GM12878 (cell line): Measurements from ENCODE around the gene FOXA2. TPM values are rescaled to one million over a fixed set of nuclear protein-coding genes. Genes with fewer than 3 reads are reported as not detected.

Experiments
- ATAC-seq: fragments of 200-7000 bp; cut with Tn5 transposase; 3 replicates; pipeline ENCODE4 v1.9.1; 2020; ENCODE audit warnings: mild to moderate bottlenecking, moderate library complexity
- BruUV-seq: library from RNA; stranded (reverse); fragments of 400-500 nt; replicated peaks from 2 replicates; lab custom pipeline; 2021; lab: Mats Ljungman, UMichigan
- CTCF ChIA-PET: fragments of 300-600 bp; sonication (Branson Sonifier 250); formaldehyde crosslinking; extraction: SDS; loops from one replicate; lab custom pipeline; 2021; ENCODE audit warnings: inconsistent platforms; lab: Yijun Ruan, JAX
- POLR2A ChIA-PET: fragments of 350-600 bp; formaldehyde crosslinking; extraction: SDS; loops from one replicate; lab custom pipeline; 2021; ENCODE audit warnings: inconsistent platforms; lab: Charles Lee
- RAD21 ChIA-PET: fragments of 300-600 bp; sonication (Branson Sonifier 250); formaldehyde crosslinking; loops from one replicate; lab custom pipeline; 2023; ENCODE audit warnings: antibody characterized with exemption; ENCODE audit not compliant: unreplicated experiment; lab: Charles Lee
- SMC1A ChIA-PET: fragments of 300-600 bp; sonication (Branson Sonifier 250); formaldehyde crosslinking; loops from one replicate; lab custom pipeline; 2023; ENCODE audit not compliant: unreplicated experiment, uncharacterized antibody; lab: Charles Lee
- DNase-seq: peaks from one replicate; pipeline ENCODE4 v3.0.0-alpha.2; 2011; ENCODE audit warnings: low read depth, low spot score
- FAIRE-seq: peaks from 3 replicates; lab custom pipeline; 2011; peaks lifted over from hg19 to GRCh38; lab: Jason Lieb, UNC
- H2AFZ ChIP-seq: 2 replicates; pipeline ENCODE4 v1.6.0; 2011; ENCODE audit warnings: low read depth, low read length, control low read depth; ENCODE audit not compliant: control insufficient read depth
- H3K27ac ChIP-seq: 2 replicates; pipeline ENCODE4 v1.5.1; 2011; ENCODE audit warnings: control low read depth; ENCODE audit not compliant: control insufficient read depth, insufficient read depth
- H3K27me3 ChIP-seq, 2 experiments: replicated peaks in 1 of 2; 2 replicates each; pipeline versions ENCODE4 v1.6.0 to v1.6.1; 2011; ENCODE audit warnings: low read length in 1 of 2; ENCODE audit not compliant: control insufficient read depth in 2 of 2, insufficient read depth in 2 of 2
- H3K36me3 ChIP-seq, 2 experiments: 2 replicates each; pipeline ENCODE4 v1.5.1; 2011; ENCODE audit warnings: low read length in 1 of 2; ENCODE audit not compliant: control insufficient read depth in 2 of 2, insufficient read depth in 2 of 2
- H3K4me1 ChIP-seq: 2 replicates; pipeline ENCODE4 v1.6.1; 2011; ENCODE audit warnings: mild to moderate bottlenecking, low read length, moderate library complexity, mixed read lengths; ENCODE audit not compliant: control insufficient read depth, insufficient read depth
- H3K4me2 ChIP-seq: 2 replicates; pipeline ENCODE4 v1.6.0; 2011; ENCODE audit warnings: control low read depth; ENCODE audit not compliant: control insufficient read depth, insufficient read depth
- H3K4me3 ChIP-seq: fragments of 200-600 bp; sonication (generic); 2 replicates; pipeline ENCODE4 v1.5.1; 2016
- H3K79me2 ChIP-seq: 2 replicates; pipeline ENCODE4 v1.6.0; 2011; ENCODE audit warnings: low read length; ENCODE audit not compliant: control insufficient read depth, insufficient read depth
- H3K9ac ChIP-seq: 2 replicates; pipeline ENCODE4 v1.8.0; 2011; ENCODE audit warnings: low read length, control low read depth, mixed read lengths; ENCODE audit not compliant: control insufficient read depth, insufficient read depth
- H3K9me3 ChIP-seq: replicated peaks from 3 replicates; pipeline ENCODE4 v1.5.1; 2011; ENCODE audit warnings: mild to moderate bottlenecking, low read length; ENCODE audit not compliant: control insufficient read depth, insufficient read depth
- H4K20me1 ChIP-seq: 2 replicates; pipeline ENCODE4 v1.6.0; 2011; ENCODE audit not compliant: control insufficient read depth, insufficient read depth
- CEBPB ChIP-seq, 2 experiments: fragments of 150-350 bp in 1 of 2; IDR thresholded peaks; 2 replicates each; pipeline ENCODE4 v1.6.1; 2012 to 2014; ENCODE audit warnings: low read depth in 2 of 2, low read length in 2 of 2, borderline replicate concordance in 1 of 2, inconsistent platforms in 1 of 2
- FOXK2 ChIP-seq: fragments of 450-650 bp; IDR thresholded peaks from 2 replicates; pipeline ENCODE4 v1.6.1; 2017; ENCODE audit warnings: mild to moderate bottlenecking, moderate library complexity
- HDGF ChIP-seq: fragments of 450-650 bp; IDR thresholded peaks from 2 replicates; pipeline ENCODE4 v1.6.1; 2016; ENCODE audit warnings: antibody characterized with exemption
- IKZF2 ChIP-seq, 2 experiments: fragments of 450-650 bp; IDR thresholded peaks; 2 replicates each; pipeline ENCODE4 v1.6.1; 2017; ENCODE audit warnings: mild to moderate bottlenecking in 2 of 2, moderate library complexity in 2 of 2
- KDM1A ChIP-seq: fragments of 200-600 bp; sonication (generic); IDR thresholded peaks from 2 replicates; pipeline ENCODE4 v1.6.1; 2016; ENCODE audit warnings: borderline replicate concordance
- KLF5 ChIP-seq: fragments of 450-650 bp; IDR thresholded peaks from 2 replicates; pipeline ENCODE4 v1.6.1; 2014; ENCODE audit warnings: mild to moderate bottlenecking; ENCODE audit not compliant: partially characterized antibody
- MTA2 ChIP-seq: fragments of 450-650 bp; IDR thresholded peaks from 2 replicates; pipeline ENCODE4 v1.6.1; 2016; ENCODE audit warnings: low read depth, mild to moderate bottlenecking, moderate library complexity
- NFYB ChIP-seq: IDR thresholded peaks from 2 replicates; pipeline ENCODE4 v1.6.1; 2011; ENCODE audit warnings: low read depth, mild to moderate bottlenecking, low read length, improper control_type of control experiment, moderate library complexity; ENCODE audit not compliant: insufficient read depth
- NR2C1 ChIP-seq: fragments of 450-650 bp; IDR thresholded peaks from 2 replicates; pipeline ENCODE4 v1.6.1; 2017; ENCODE audit warnings: antibody characterized with exemption, mild to moderate bottlenecking, moderate library complexity
- NR2C2 ChIP-seq: IDR thresholded peaks from 2 replicates; pipeline ENCODE4 v1.6.1; 2011; ENCODE audit warnings: borderline replicate concordance, low read depth; ENCODE audit not compliant: control insufficient read depth, insufficient read length
- PML ChIP-seq: IDR thresholded peaks from 2 replicates; pipeline ENCODE4 v1.6.1; 2012; ENCODE audit warnings: low read length, inconsistent platforms
- POLR2AphosphoS2 ChIP-seq: IDR thresholded peaks from 2 replicates; pipeline ENCODE4 v1.6.1; 2011; ENCODE audit warnings: low read depth, mild to moderate bottlenecking, low read length, improper control_type of control experiment, moderate library complexity
- RBBP5 ChIP-seq: fragments of 200-600 bp; sonication (generic); conservative IDR thresholded peaks from 2 replicates; pipeline ENCODE4 v1.6.1; 2016
- RELA ChIP-seq: fragments of 450-650 bp; IDR thresholded peaks from 2 replicates; pipeline ENCODE4 v1.8.0; 2014; ENCODE audit warnings: borderline replicate concordance; ENCODE audit not compliant: partially characterized antibody
- ZNF24 ChIP-seq: fragments of 450-650 bp; IDR thresholded peaks from 2 replicates; pipeline ENCODE4 v1.6.1; 2017; ENCODE audit warnings: antibody characterized with exemption, mild to moderate bottlenecking
- WGBS: methylation state at CpG from one replicate; pipeline ENCODE4 v1.1.6; 2016; ENCODE audit warnings: low lambda C conversion rate; ENCODE audit not compliant: insufficient replicate concordance, insufficient coverage; ENCODE audit errors: missing lambda C conversion rate; 5-methylcytosine and 5-hydroxymethylcytosine counted together
- in situ Hi-C: fragments of 300-500 bp; cut with MboI; formaldehyde crosslinking; loops from 9 replicates; pipeline ENCODE4 v1.14.3; 2018; ENCODE audit warnings: mixed read lengths
- intact Hi-C: fragments of 100-400 bp; cut with micrococcal nuclease; formaldehyde crosslinking; loops from one replicate; pipeline ENCODE4 v1.14.2; 2022; ENCODE audit not compliant: unreplicated experiment
- polyA plus RNA-seq, 11 experiments: library from polyadenylated mRNA; depleted of rRNA in 4 of 11; unstranded in 6 of 11; stranded (reverse) in 5 of 11; fragments of >200 nt; fragmentation: Nextera tagmentation in 4 of 11; fragmentation: Illumina TruSeq in 1 of 11; extraction: Ambion mirVana in 4 of 11; extraction: Trizol in 1 of 11; gene quantifications; 1 replicate in 1 of 11; 2 replicates in 10 of 11; pipeline versions ENCODE4 v1.2.1 to v1.2.3, GENCODE V29; 2011 to 2016; ENCODE audit warnings: inconsistent platforms in 2 of 11, missing spikeins in 2 of 11, low read depth in 1 of 11
- total RNA-seq, 4 experiments: library from RNA; depleted of rRNA in 3 of 4; stranded (reverse); fragments of >200 nt in 3 of 4; fragmentation: Illumina TruSeq in 1 of 4; extraction: Trizol in 1 of 4; gene quantifications; 2 replicates each; pipeline versions ENCODE4 v1.2.1 to v1.2.3, GENCODE V29; 2013 to 2021

The FOXA2 gene
- total and polyA plus RNA-seq, 10 of the 15 experiments (the other 5 are each of a cell fraction or from before 2014, with no cell fraction given): not detected

DNA sequence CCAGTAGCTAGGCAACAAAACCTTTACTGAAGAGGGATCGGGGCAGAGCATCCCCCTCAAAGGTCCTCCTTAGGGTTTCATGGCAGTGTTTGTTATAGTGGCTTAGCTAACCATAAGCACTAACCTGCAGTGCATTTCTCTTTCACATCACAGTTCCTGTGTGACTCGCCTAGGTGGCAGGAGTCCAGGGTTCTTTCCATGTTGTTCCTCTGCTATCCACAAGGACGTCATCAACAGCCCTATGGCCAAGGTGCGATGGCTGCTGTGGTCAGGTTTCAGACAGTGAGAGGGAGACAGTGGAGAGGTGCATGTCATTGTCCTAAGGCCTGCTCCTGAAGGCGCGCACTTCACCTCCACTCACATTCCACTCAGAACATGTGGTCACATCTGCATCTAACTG lies 38.8 kb upstream of the FOXA2 start (continued):
- TF ChIP-seq HDGF: no peak
- no peak for TF ChIP-seq RELA
- no peak for TF ChIP-seq MTA2
- TF ChIP-seq RBBP5: no peak
- TF ChIP-seq NFYB: no peak
- TF ChIP-seq NR2C1: no peak
- no peak for TF ChIP-seq POLR2AphosphoS2
- no peak for TF ChIP-seq NR2C2
- TF ChIP-seq FOXK2: no peak
- TF ChIP-seq PML: no peak
- no peak for TF ChIP-seq ZNF24
- TF ChIP-seq, all 136 proteins: peak for 0

GRCh38 chr20:22620342-22620741 lies 36.0 kb upstream of the FOXA2 start:
- SMC1A ChIA-PET: interaction anchor here (1.2 kb wide), 1 partner anchor 10 kb away, joined by 3 read pairs; no protein-coding TSS in a partner anchor
- RAD21 ChIA-PET: no interaction called here
- H3K9me3 ChIP-seq: no peaks in the 10 kb centered on the region
- FAIRE-seq (no peak), DNase-seq (no peak), ATAC-seq (no peak)
- no TSS peak for BruUV-seq
- H4K20me1 ChIP-seq: no peaks in the 10 kb centered on the region
- 31% methylated on average over 9 of the region's 9 CpGs for WGBS
- no peak overlapping the region for H3K4me2 ChIP-seq
- H2AFZ ChIP-seq: no peak overlapping the region
- in situ Hi-C loops (no loop called here), intact Hi-C loops (no loop called here)
- no peak overlapping the region for H3K27ac ChIP-seq
- no peaks in the 10 kb centered on the region for H3K79me2 ChIP-seq
- no peak overlapping the region for H3K4me3 ChIP-seq
- CTCF ChIA-PET: interaction anchor here (0.8 kb wide), 1 partner anchor 280 kb away, joined by 3 read pairs; no protein-coding TSS in a partner anchor
- no peaks in the 10 kb centered on the region for H3K4me1 ChIP-seq
- H3K36me3 ChIP-seq: no peaks in the 10 kb centered on the region
- TF ChIP-seq CEBPB (IDR thresholded peaks at IDR 0.05; ENCODE audit: borderline replicate concordance in 1 of 2, low read depth in 2 of 2, low read length in 2 of 2) (no peak), IKZF2 (IDR thresholded peaks at IDR 0.05) (no peak), KLF5 (no peak), KDM1A (no peak)
- H3K9ac ChIP-seq: no peak overlapping the region
- POLR2A ChIA-PET: no interaction called here
- H3K27me3 ChIP-seq: no peaks in the 10 kb centered on the region
